Measurements from ENCODE around the gene FAM20C.

DNA sequence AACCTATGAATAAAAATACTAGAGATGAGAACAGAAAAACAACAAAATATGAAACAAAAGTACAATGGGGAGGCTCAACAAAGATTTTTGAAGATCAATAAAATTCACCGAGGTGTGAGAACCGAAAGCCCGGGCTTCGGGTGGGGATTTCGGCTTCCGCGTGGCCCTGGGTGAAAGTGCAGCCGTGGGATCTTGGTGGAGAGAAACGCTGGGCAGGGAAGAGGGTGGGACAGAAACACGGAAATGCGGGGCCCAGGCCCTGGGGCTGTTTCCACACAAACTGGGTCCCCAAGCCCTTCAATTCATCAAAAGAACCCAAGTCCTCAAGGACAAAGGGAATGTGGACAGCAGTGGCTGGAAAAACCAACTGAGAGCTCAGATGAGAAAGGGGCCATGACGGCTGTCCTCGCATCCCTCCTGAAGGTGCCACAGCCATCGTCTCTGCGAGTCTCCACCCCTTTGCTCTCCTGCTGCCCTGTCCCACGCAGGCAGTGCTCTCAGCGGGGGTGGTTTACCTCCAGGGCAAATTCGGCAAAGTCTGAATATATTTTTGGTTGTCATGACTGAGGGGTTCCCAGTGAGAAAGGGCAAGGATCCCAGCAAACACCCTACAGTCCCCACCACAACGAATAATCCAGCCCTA is 117.3 kb downstream of the FAM20C start:
- TF ChIP-seq EZH2 (IDR thresholded peaks at IDR 0.05; ENCODE audit: borderline replicate concordance, low read depth, low read length, poor library complexity, severe bottlenecking) = no peak
- TF ChIP-seq, protein P1, sequence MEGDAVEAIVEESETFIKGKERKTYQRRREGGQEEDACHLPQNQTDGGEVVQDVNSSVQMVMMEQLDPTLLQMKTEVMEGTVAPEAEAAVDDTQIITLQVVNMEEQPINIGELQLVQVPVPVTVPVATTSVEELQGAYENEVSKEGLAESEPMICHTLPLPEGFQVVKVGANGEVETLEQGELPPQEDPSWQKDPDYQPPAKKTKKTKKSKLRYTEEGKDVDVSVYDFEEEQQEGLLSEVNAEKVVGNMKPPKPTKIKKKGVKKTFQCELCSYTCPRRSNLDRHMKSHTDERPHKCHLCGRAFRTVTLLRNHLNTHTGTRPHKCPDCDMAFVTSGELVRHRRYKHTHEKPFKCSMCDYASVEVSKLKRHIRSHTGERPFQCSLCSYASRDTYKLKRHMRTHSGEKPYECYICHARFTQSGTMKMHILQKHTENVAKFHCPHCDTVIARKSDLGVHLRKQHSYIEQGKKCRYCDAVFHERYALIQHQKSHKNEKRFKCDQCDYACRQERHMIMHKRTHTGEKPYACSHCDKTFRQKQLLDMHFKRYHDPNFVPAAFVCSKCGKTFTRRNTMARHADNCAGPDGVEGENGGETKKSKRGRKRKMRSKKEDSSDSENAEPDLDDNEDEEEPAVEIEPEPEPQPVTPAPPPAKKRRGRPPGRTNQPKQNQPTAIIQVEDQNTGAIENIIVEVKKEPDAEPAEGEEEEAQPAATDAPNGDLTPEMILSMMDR (conservative IDR thresholded peaks at IDR 0.05; ENCODE audit: low read depth, low read length) = no peak

All from A673 (cell line).